HEK293T (cell line): ENCODE data around the gene BANK1.

Experiments used
- CTCF ChIA-PET: fragments of 350-600 bp; formaldehyde crosslinking; extraction: SDS; loops from one replicate; lab custom pipeline; 2021; ENCODE audit warnings: antibody characterized with exemption, inconsistent platforms; lab: Yijun Ruan, JAX
- POLR2A ChIA-PET: fragments of 350-600 bp; formaldehyde crosslinking; extraction: SDS; loops from one replicate; lab custom pipeline; 2020; ENCODE audit warnings: antibody characterized with exemption, inconsistent platforms; lab: Yijun Ruan, JAX
- DNase-seq: peaks from one replicate; pipeline ENCODE4 v3.0.0; 2012; ENCODE audit warnings: mixed read lengths; ENCODE audit errors: extremely low spot score
- ARNT ChIP-seq: fragments of 450-650 bp; IDR thresholded peaks from 2 replicates; pipeline ENCODE4 v1.6.1; 2017; ENCODE audit warnings: mild to moderate bottlenecking
- BHLHE40 ChIP-seq: fragments of 450-650 bp; IDR thresholded peaks from 2 replicates; pipeline ENCODE4 v1.6.1; 2016; ENCODE audit warnings: mild to moderate bottlenecking, moderate library complexity, borderline replicate concordance
- CTBP1 ChIP-seq: fragments of 450-650 bp; IDR thresholded peaks from 2 replicates; pipeline ENCODE4 v1.6.1; 2016; ENCODE audit warnings: borderline replicate concordance
- ELF4 ChIP-seq: fragments of 450-650 bp; IDR thresholded peaks from 2 replicates; pipeline ENCODE4 v1.6.1; 2017; ENCODE audit warnings: antibody characterized with exemption
- FOXA1 ChIP-seq: fragments of 450-650 bp; IDR thresholded peaks from 2 replicates; pipeline ENCODE4 v1.6.1; 2016; ENCODE audit warnings: mild to moderate bottlenecking
- FOXK2 ChIP-seq: fragments of 450-650 bp; IDR thresholded peaks from 2 replicates; pipeline ENCODE4 v1.6.1; 2016; ENCODE audit warnings: mild to moderate bottlenecking
- FOXM1 ChIP-seq: fragments of 450-650 bp; IDR thresholded peaks from 2 replicates; pipeline ENCODE4 v1.6.1; 2017; ENCODE audit warnings: mild to moderate bottlenecking, borderline replicate concordance
- HDGF ChIP-seq: fragments of 450-650 bp; IDR thresholded peaks from 2 replicates; pipeline ENCODE4 v1.6.1; 2017; ENCODE audit warnings: antibody characterized with exemption, borderline replicate concordance
- L3MBTL2 ChIP-seq: fragments of 450-650 bp; conservative IDR thresholded peaks from 2 replicates; pipeline ENCODE4 v1.6.1; 2016; ENCODE audit warnings: mild to moderate bottlenecking
- LEF1 ChIP-seq: fragments of 450-650 bp; IDR thresholded peaks from 2 replicates; pipeline ENCODE4 v1.6.1; 2017; ENCODE audit warnings: mild to moderate bottlenecking, borderline replicate concordance
- NFRKB ChIP-seq: fragments of 450-650 bp; IDR thresholded peaks from 2 replicates; pipeline ENCODE4 v1.6.1; 2016; ENCODE audit warnings: mild to moderate bottlenecking, moderate library complexity
- SP1 ChIP-seq: fragments of 450-650 bp; IDR thresholded peaks from 2 replicates; pipeline ENCODE4 v1.6.1; 2017
- SUZ12 ChIP-seq: fragments of 450-650 bp; IDR thresholded peaks from 2 replicates; pipeline ENCODE4 v1.6.1; 2016; ENCODE audit warnings: mild to moderate bottlenecking
- TARDBP ChIP-seq: fragments of 450-650 bp; IDR thresholded peaks from 2 replicates; pipeline ENCODE4 v1.6.1; 2016
- ZNF384 ChIP-seq: fragments of 450-650 bp; IDR thresholded peaks from 2 replicates; pipeline ENCODE4 v1.6.1; 2016
- TF ChIP-seq, protein P1 (sequence below): fragments of 450-650 bp; IDR thresholded peaks from 2 replicates; pipeline ENCODE4 v1.6.1; 2016

Gene BANK1

DNA sequence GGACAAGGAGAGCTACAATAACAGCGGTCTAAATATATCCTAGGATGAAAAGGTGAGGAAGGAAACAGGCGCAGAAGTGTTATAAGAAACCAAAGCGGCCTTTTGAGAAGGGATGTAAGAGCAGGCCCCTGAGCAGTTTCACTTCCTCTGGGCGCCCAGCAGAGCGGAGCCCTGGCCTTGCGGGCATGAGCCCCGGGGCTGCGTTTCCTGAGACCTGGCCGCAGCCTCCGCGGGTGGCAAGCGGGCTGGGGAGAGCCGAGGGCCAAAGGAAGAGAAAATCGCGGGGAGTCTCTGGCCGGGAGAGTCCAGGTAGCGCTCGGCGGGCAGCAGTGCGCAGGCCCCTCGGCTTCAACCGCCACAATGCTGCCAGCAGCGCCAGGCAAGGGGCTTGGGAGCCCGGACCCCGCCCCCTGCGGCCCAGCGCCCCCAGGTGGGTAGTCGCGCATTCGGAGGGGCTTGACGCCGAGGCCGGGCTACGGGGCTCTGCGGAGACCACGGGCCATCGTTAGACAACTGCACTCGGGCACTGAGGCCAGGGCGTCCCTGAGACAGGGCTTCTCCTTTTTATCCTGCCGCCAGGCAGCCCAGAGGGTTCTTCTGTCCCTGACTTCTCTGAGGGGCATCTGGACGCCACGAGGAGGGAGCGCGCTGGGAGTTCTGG lies at the start of gene BANK1:
Gene BANK1 (plus strand): TSS at position 210 of the 661 bp plus-strand sequence. CDS start 151 bp downstream, at position 361.
- ChIA-PET POLR2A (no interaction called here), CTCF (no interaction called here)
- DNase-seq, result no peak
- TF ChIP-seq TARDBP (no peak), HDGF (no peak)
- TF ChIP-seq, protein P1, sequence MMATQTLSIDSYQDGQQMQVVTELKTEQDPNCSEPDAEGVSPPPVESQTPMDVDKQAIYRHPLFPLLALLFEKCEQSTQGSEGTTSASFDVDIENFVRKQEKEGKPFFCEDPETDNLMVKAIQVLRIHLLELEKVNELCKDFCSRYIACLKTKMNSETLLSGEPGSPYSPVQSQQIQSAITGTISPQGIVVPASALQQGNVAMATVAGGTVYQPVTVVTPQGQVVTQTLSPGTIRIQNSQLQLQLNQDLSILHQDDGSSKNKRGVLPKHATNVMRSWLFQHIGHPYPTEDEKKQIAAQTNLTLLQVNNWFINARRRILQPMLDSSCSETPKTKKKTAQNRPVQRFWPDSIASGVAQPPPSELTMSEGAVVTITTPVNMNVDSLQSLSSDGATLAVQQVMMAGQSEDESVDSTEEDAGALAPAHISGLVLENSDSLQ, result no peak

GRCh38 chr4:101753721-101754120 lies 36.8 kb upstream of the BANK1 start:
- DNase-seq, result no peak
- ChIA-PET POLR2A (no interaction called here), CTCF (no interaction called here)
- TF ChIP-seq LEF1 (no peak), TARDBP (no peak), ELF4 (no peak), FOXK2 (no peak), FOXA1 (no peak), L3MBTL2 (no peak)

DNA sequence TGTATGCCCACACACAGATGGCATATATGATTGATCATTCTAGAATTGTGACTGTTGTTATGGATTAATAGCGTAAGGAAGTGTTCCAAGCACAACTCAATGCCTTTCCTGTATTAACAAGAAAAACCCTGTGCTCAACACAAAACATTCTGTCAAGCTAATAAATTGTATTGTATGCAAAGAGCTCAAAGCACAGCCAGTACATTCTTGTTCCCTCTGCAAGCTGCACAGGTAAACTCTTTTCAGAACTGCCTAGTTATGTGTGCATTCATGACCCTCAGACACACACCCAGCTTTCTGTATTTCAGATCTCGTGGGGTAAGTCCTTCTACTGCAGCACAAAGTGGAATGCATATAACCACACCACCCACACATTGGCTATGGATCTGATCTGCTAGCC lies 34.3 kb upstream of the BANK1 start:
- no peak for DNase-seq
- CTCF ChIA-PET, result interaction anchor here (0.7 kb wide), 1 partner anchor 339 kb away, joined by 3 read pairs; no protein-coding TSS in a partner anchor
- TF ChIP-seq ZNF384, result no peak
- TF ChIP-seq CTBP1, result no peak
- no peak for TF ChIP-seq ARNT
- no peak for TF ChIP-seq NFRKB
- TF ChIP-seq LEF1, result no peak
- TF ChIP-seq L3MBTL2, result no peak
- POLR2A ChIA-PET, result no interaction called here

DNA sequence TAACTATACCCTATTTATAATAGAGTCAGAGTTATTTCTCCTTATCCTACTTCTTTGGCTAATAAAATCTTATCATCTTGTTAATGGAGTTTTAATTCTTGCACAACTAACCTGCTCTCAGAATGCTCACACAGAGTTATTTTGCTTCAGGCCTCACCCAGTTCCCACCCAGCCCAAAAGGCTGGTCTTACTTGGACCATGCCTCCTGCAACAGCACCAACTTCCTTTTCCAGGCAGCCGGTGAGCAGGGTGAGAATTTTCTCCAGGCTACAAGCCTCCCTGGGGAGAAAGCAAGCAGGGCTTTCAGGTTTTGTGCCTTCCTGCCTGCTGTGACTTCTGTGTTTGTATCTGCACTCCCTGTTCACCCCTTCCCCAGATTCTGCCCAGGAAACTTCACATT lies 29.1 kb upstream of the BANK1 start:
- TF ChIP-seq LEF1, result no peak
- no peak for TF ChIP-seq TARDBP
- no peak for TF ChIP-seq FOXM1
- no peak for TF ChIP-seq CTBP1
- TF ChIP-seq ZNF384, result no peak
- no peak for TF ChIP-seq FOXK2
- TF ChIP-seq NFRKB, result no peak
- TF ChIP-seq, protein P1, result no peak
- CTCF ChIA-PET, result no interaction called here
- POLR2A ChIA-PET, result no interaction called here
- DNase-seq, result no peak

DNA sequence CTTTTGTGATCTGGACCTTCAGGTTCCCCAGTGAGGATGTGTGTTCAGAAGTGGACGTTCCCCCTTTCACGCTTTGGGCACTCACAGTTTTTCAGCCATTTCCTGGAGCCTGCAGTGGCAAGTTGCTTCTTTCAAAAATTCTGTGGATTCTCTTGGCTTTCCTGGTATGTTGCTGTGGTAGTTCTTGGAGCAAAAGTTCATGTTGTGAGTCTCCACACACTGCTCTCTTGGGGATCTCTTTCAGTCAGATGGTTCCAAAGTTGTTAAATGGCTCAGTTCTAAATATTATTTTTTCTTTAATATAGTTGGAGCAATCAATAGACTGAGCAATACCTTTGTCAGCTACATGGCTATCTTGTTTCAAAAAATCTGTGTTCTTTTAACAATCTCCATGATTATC lies 28.5 kb upstream of the BANK1 start:
- ChIA-PET CTCF (no interaction called here), POLR2A (no interaction called here)
- DNase-seq, result no peak

GRCh38 chr4:101762534-101762933 lies 28.0 kb upstream of the BANK1 start:
- ChIA-PET CTCF (no interaction called here), POLR2A (no interaction called here)
- no peak for TF ChIP-seq HDGF
- TF ChIP-seq SUZ12, result no peak
- TF ChIP-seq ELF4, result no peak
- no peak for TF ChIP-seq ARNT
- no peak for TF ChIP-seq LEF1
- TF ChIP-seq BHLHE40, result no peak
- TF ChIP-seq CTBP1, result no peak
- TF ChIP-seq FOXK2, result no peak
- TF ChIP-seq SP1, result no peak
- TF ChIP-seq NFRKB, result no peak
- no peak for TF ChIP-seq FOXA1
- no peak for TF ChIP-seq ZNF384
- TF ChIP-seq FOXM1, result no peak
- TF ChIP-seq TARDBP, result no peak
- no peak for DNase-seq

More for the DNA sequence above, 28.5 kb upstream of the BANK1 start:
- no peak for TF ChIP-seq ELF4
- TF ChIP-seq ZNF384, result no peak
- no peak for TF ChIP-seq FOXK2
- TF ChIP-seq LEF1, result no peak

DNA sequence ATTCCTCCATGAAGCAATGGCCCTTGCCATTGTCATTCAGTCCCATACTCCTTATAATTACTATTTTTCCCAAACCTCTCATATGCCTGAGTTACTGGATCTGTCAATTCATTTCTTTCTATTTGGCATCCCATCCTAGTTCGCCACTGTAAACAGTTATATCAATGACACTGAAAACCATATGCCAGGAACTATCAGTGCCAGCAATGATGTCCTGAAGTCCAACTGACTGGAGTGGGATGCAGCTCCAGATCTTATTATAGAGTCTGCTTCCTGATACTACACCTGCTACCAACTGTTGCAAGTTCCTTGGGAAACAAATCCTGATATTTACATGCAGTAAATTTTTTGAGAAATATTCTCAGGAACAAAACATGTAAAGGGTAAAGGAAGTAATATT lies 27.0 kb upstream of the BANK1 start:
- no peak for TF ChIP-seq ZNF384
- TF ChIP-seq SUZ12, result no peak
- TF ChIP-seq CTBP1, result no peak
- ChIA-PET CTCF (no interaction called here), POLR2A (no interaction called here)
- no peak for DNase-seq

DNA sequence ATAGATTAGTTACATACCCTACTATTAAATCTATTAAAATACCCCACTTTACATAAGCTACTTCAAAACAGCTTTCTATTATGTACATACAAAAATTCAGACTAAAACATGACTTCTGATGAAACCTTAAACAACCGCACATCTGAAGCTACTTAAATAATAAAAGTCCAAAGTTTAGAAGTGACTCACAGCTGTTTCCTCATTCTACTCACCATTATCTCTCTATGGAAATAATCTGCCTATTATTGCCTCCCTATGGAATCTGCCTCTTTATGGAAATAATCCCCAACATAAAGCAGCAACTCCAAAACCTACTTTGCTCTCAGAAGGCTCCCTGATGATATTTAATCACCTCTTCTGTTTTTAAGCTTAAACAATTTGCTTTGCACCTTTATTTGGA lies 15.7 kb upstream of the BANK1 start:
- ChIA-PET CTCF (no interaction called here), POLR2A (no interaction called here)
- TF ChIP-seq BHLHE40 (no peak), ZNF384 (no peak), FOXM1 (no peak), ARNT (no peak), SP1 (no peak)
- DNase-seq, result no peak
